Gastroesophageal sphincter (tissue), 4 donors: ENCODE data around the gene ENOX1. TPM values are rescaled to one million over a fixed set of nuclear protein-coding genes. Genes with fewer than 3 reads are reported as not detected.

Source experiments
- ATAC-seq: fragments of 150-250 bp; one replicate; pipeline ENCODE4 v1.9.1; 2016; ENCODE audit warnings: mild to moderate bottlenecking, moderate library complexity
- H3K27ac ChIP-seq, 4 donors: fragments of 200-600 bp; sonication (generic) in 3 of 4; 1 replicate in 3 of 4; 2 replicates in 1 of 4; pipeline ENCODE4 v1.5.1; 2016 to 2019
- H3K27me3 ChIP-seq: fragments of 200-600 bp; sonication (generic); one replicate; pipeline ENCODE4 v1.5.1; 2019
- H3K36me3 ChIP-seq, 2 donors: fragments of 200-600 bp; sonication (generic); one replicate each; pipeline ENCODE4 v1.5.1; 2019; ENCODE audit warnings: control low read depth in 1 of 2
- H3K4me1 ChIP-seq, 3 donors: fragments of 200-600 bp; sonication (generic); 1 replicate in 2 of 3; 2 replicates in 1 of 3; pipeline ENCODE4 v1.5.1; 2016 to 2019; ENCODE audit warnings: control low read depth in 2 of 3
- H3K4me3 ChIP-seq, 2 donors: fragments of 200-600 bp; sonication (generic); one replicate each; pipeline ENCODE4 v1.5.1; 2019; ENCODE audit warnings: mild to moderate bottlenecking in 1 of 2, moderate library complexity in 1 of 2
- H3K9me3 ChIP-seq, 3 donors: fragments of 200-600 bp; sonication (generic); one replicate each; pipeline ENCODE4 v1.5.1; 2017 to 2019; ENCODE audit warnings: control low read depth in 2 of 3
- CTCF ChIP-seq, 4 experiments: fragments of 200-600 bp in 2 of 4; fragments of 450-650 bp in 2 of 4; sonication (generic) in 1 of 4; IDR thresholded peaks; one replicate each; pipeline ENCODE4 v1.5.1; 2017 to 2019; ENCODE audit warnings: antibody characterized with exemption in 4 of 4, mild to moderate bottlenecking in 2 of 4, moderate library complexity in 2 of 4
- EP300 ChIP-seq: sonication (generic); formaldehyde crosslinking; IDR thresholded peaks from one replicate; pipeline ENCODE4 v1.6.1; 2017; ENCODE audit warnings: antibody characterized with exemption, mild to moderate bottlenecking
- POLR2A ChIP-seq, 2 donors: fragments of 450-650 bp; IDR thresholded peaks; one replicate each; pipeline ENCODE4 v1.6.1; 2017; ENCODE audit warnings: antibody characterized with exemption in 2 of 2, mild to moderate bottlenecking in 2 of 2, moderate library complexity in 1 of 2
- POLR2AphosphoS5 ChIP-seq: sonication (generic); formaldehyde crosslinking; IDR thresholded peaks from one replicate; pipeline ENCODE4 v1.6.1; 2017; ENCODE audit warnings: antibody characterized with exemption
- WGBS, 2 donors: methylation state at CpG; one replicate each; pipeline ENCODE4 v1.1.5; 2018; ENCODE audit warnings: low coverage in 1 of 2; 5-methylcytosine and 5-hydroxymethylcytosine counted together
- total RNA-seq, 4 donors: library from RNA; depleted of rRNA; stranded (reverse); fragments of >200 nt; gene quantifications; one replicate each; pipeline ENCODE4 v1.1.0, GENCODE V29; 2016

Gene ENOX1
- total RNA-seq, 4 donors from 2014 or later = 1.8 to 11.6 (median 9.4) TPM

DNA sequence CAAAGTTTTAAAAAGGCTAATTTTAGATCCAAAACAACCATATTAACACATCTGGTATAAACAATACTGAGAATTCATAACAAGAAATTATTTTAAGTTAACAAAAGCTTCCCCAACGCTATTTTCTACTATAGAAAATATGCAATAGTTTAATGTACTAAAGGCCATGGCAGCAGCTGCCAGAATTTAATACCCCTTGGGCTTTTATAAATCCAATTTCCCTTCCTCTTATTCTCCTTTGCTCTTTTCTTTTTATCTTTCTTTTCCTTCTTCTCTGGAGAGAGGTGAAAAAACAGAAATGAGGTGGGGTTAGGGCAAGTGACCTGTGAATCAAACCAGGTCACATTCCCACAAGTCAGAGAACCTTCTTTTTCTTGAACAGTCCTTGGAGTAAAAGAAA lies 58.9 kb downstream of the ENOX1 start:
- Histone ChIP-seq H3K9me3 (no peaks in the 10 kb centered on the region), H3K4me1 (peaks cover 0 to 25% (median 8%) of the 10 kb centered on the region in 3 donors), H3K36me3 (no peaks in the 10 kb centered on the region), H3K27me3 (no peaks in the 10 kb centered on the region), H3K27ac (no peak overlapping the region), H3K4me3 (no peak overlapping the region)
- TF ChIP-seq EP300 (no peak), POLR2A (IDR thresholded peaks at IDR 0.05) (no peak), CTCF (IDR thresholded peaks at IDR 0.05) (no peak), POLR2AphosphoS5 (no peak)
- 27 to 54% methylated on average over 1 of the region's 1 CpG for WGBS, 2 donors
- ATAC-seq = no peak

DNA sequence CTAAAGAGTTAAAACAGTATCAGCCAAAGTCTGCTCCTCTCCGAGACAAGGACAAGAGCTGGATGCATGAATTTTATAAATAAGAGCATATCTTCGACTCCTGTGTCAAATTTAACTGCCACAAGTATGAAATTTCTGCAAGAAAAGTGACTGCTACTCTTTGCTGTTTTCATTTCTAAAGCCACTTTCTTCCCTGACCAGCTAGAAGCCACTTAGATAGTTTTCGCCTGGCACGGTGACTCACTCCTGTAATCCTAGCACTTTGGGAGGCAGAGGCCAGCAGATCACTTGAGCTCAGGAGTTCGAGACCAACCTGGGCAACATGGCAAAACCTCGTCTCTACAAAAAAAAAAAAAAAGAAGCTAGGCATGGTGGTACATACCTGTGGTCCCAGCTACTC lies 61.3 kb downstream of the ENOX1 start:
- Histone ChIP-seq H3K27me3 (no peaks in the 10 kb centered on the region), H3K9me3 (no peaks in the 10 kb centered on the region), H3K4me3 (no peak overlapping the region), H3K4me1 (peaks cover 0 to 13% (median 5%) of the 10 kb centered on the region in 3 donors), H3K27ac (no peak overlapping the region), H3K36me3 (no peaks in the 10 kb centered on the region)
- no peak for ATAC-seq
- WGBS, 2 donors = 78 to 84% methylated on average over 6 of the region's 6 CpGs
- TF ChIP-seq POLR2AphosphoS5 (no peak), CTCF (IDR thresholded peaks at IDR 0.05) (no peak), POLR2A (IDR thresholded peaks at IDR 0.05) (no peak), EP300 (no peak)

GRCh38 chr13:43720780-43721397 lies 65.9 kb downstream of the ENOX1 start:
- Histone ChIP-seq H3K27me3 (no peaks in the 10 kb centered on the region), H3K36me3 (no peaks in the 10 kb centered on the region), H3K4me3 (no peak overlapping the region), H3K4me1 (no peaks in the 10 kb centered on the region), H3K9me3 (no peaks in the 10 kb centered on the region), H3K27ac (no peak overlapping the region)
- no peak for ATAC-seq
- no peak for TF ChIP-seq EP300
- TF ChIP-seq POLR2A (IDR thresholded peaks at IDR 0.05) = no peak
- TF ChIP-seq POLR2AphosphoS5 = no peak
- TF ChIP-seq CTCF (IDR thresholded peaks at IDR 0.05) = no peak
- WGBS, 2 donors = 43 to 50% methylated on average over 2 of the region's 2 CpGs

DNA sequence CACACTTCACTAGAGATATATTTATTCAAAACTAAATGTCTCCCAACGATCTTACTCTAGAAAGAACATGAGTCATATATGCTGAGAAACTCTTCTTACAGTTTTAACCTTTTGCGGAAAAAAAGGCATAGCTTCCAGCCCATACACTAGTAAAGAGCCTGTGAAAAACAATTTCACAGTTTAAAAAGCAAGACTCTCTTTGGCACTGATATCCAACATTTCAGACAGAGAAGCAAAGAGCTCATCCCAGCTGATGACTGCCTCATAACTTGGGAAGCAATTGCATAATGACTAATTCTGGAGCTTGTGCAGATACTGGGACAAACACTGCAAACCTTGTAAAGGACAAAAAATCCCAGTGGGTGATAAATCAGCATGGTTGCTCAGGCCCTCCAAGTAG lies 88.0 kb downstream of the ENOX1 start:
- Histone ChIP-seq H3K36me3 (no peaks in the 10 kb centered on the region), H3K4me3 (no peak overlapping the region), H3K4me1 (peaks cover 8 to 23% (median 9%) of the 10 kb centered on the region in 3 donors), H3K27me3 (no peaks in the 10 kb centered on the region), H3K9me3 (no peaks in the 10 kb centered on the region), H3K27ac (peak overlapping the region in 3 of 4 donors; percentile 15 to 52 (median 46))
- ATAC-seq = peak; percentile 46
- TF ChIP-seq POLR2AphosphoS5 (peak; percentile 20), EP300 (no peak)
- WGBS, 2 donors = 14% methylated on average over 2 of the region's 2 CpGs

- Histone ChIP-seq H3K4me3 (no peak overlapping the region), H3K9me3 (no peaks in the 10 kb centered on the region), H3K4me1 (peaks cover 8 to 23% (median 9%) of the 10 kb centered on the region in 3 donors), H3K27me3 (no peaks in the 10 kb centered on the region), H3K27ac (no peak overlapping the region), H3K36me3 (no peaks in the 10 kb centered on the region)
- no peak for TF ChIP-seq EP300
- no peak for TF ChIP-seq CTCF (IDR thresholded peaks at IDR 0.05)
- ATAC-seq = no peak
- WGBS, 2 donors = 53 to 55% methylated on average over 2 of the region's 2 CpGs
These were observed 88.8 kb downstream of the ENOX1 start for GRCh38 chr13:43698009-43698408.
